ENCODE measurements around the gene EVA1C. TPM values are rescaled to one million over a fixed set of nuclear protein-coding genes. Genes with fewer than 3 reads are reported as not detected.

Gene EVA1C
- total RNA-seq, 1 experiment from 2014 or later = 0.98 TPM

- H3K36me3 Mint-ChIP-seq (ENCODE audit: insufficient read depth in 1 of 3, low read depth in 3 of 3) = peaks cover 0 to 2% (median 0%) of the 10 kb centered on the region in 3 experiments; a peak in 1 of 7 replicates
- Histone ChIP-seq H3K4me2 (ENCODE audit: insufficient read depth, insufficient read length, low read length) (no peak overlapping the region), H3K18ac (ENCODE audit: insufficient read length, low read depth, low read length) (no peak overlapping the region), H3K27ac (ENCODE audit: insufficient read length, low read depth, low read length) (no peak overlapping the region), H3K23ac (ENCODE audit: insufficient read length, low read depth, low read length) (no peak overlapping the region), H3K4me1 (ENCODE audit: insufficient read depth, low read length) (peaks cover 4% of the 10 kb centered on the region; the same call in 1 of the 2 replicates), H3T11ph (ENCODE audit: low read length) (no peak overlapping the region), H3K79me2 (ENCODE audit: insufficient read depth, low read length) (no peaks in the 10 kb centered on the region), H3K14ac (ENCODE audit: insufficient read depth, low read length) (no peak overlapping the region), H3K4ac (ENCODE audit: low read depth, low read length) (no peak overlapping the region), H2BK120ac (ENCODE audit: low read depth, low read length, poor library complexity, severe bottlenecking) (no peak overlapping the region), H2BK20ac (ENCODE audit: low read depth, low read length, poor library complexity, severe bottlenecking) (no peak overlapping the region), H2BK5ac (ENCODE audit: insufficient read length, low read length) (no peak overlapping the region), H4K20me1 (ENCODE audit: control insufficient read depth, insufficient read depth, insufficient read length) (no peaks in the 10 kb centered on the region), H3K9ac (ENCODE audit: extremely low read depth, insufficient read length, low read length) (no peak overlapping the region), H4K91ac (ENCODE audit: insufficient read length, low read depth, low read length) (no peak overlapping the region), H4K5ac (ENCODE audit: insufficient read length, low read depth, low read length) (no peak overlapping the region), H3K79me1 (ENCODE audit: insufficient read depth, low read depth, low read length, poor library complexity, severe bottlenecking) (no peaks in the 10 kb centered on the region), H3K56ac (ENCODE audit: insufficient read length, low read depth, low read length) (no peak overlapping the region), H4K8ac (replicated peaks; ENCODE audit: insufficient read length, low read depth, low read length) (no peak overlapping the region), H2BK12ac (ENCODE audit: insufficient read length, low read depth, low read length) (no peak overlapping the region), H3K27me3 (ENCODE audit: insufficient read depth, low read length) (no peaks in the 10 kb centered on the region), H3K9me3 (ENCODE audit: control insufficient read depth, low read depth, low read length) (no peaks in the 10 kb centered on the region), H2AK5ac (ENCODE audit: insufficient read length, low read length) (no peak overlapping the region), H2AFZ (ENCODE audit: low read length) (no peak overlapping the region), H3K23me2 (ENCODE audit: insufficient read length, low read depth, low read length, poor library complexity, severe bottlenecking) (no peaks in the 10 kb centered on the region), H2BK15ac (ENCODE audit: low read depth, low read length) (no peak overlapping the region)
- DNase-seq = no peak
- H3K27ac Mint-ChIP-seq = no peak overlapping the region
- H3K4me3 Mint-ChIP-seq = no peak overlapping the region; a peak in 1 of 5 replicates
- H3K9me3 Mint-ChIP-seq = no peaks in the 10 kb centered on the region
- H3K27me3 Mint-ChIP-seq (ENCODE audit: low read depth) = no peaks in the 10 kb centered on the region; the same call in none of the 2 replicates
- peaks cover 25% of the 10 kb centered on the region in 2 experiments for H3K4me1 Mint-ChIP-seq
- TF ChIP-seq, protein P1, sequence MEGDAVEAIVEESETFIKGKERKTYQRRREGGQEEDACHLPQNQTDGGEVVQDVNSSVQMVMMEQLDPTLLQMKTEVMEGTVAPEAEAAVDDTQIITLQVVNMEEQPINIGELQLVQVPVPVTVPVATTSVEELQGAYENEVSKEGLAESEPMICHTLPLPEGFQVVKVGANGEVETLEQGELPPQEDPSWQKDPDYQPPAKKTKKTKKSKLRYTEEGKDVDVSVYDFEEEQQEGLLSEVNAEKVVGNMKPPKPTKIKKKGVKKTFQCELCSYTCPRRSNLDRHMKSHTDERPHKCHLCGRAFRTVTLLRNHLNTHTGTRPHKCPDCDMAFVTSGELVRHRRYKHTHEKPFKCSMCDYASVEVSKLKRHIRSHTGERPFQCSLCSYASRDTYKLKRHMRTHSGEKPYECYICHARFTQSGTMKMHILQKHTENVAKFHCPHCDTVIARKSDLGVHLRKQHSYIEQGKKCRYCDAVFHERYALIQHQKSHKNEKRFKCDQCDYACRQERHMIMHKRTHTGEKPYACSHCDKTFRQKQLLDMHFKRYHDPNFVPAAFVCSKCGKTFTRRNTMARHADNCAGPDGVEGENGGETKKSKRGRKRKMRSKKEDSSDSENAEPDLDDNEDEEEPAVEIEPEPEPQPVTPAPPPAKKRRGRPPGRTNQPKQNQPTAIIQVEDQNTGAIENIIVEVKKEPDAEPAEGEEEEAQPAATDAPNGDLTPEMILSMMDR (conservative IDR thresholded peaks at IDR 0.05) = no peak
- WGBS (ENCODE audit: extremely low coverage, insufficient read length, low lambda C conversion rate) = no CpG with 5 or more reads among the region's 9 CpGs
Measured at GRCh38 chr21:32481875-32482408, 69.4 kb downstream of the EVA1C start.
